HepG2 (cell line): ENCODE measurements around the gene CD300LB. TPM values are rescaled to one million over a fixed set of nuclear protein-coding genes. Genes with fewer than 3 reads are reported as not detected.

ENCODE experiments used
- polyA plus RNA-seq, 8 experiments: library from polyadenylated mRNA; depleted of rRNA in 3 of 8; stranded (reverse) in 7 of 8; unstranded in 1 of 8; fragments of >200 nt; fragmentation: Illumina TruSeq in 4 of 8; extraction: Trizol in 4 of 8; gene quantifications; 2 replicates each; pipeline versions ENCODE4 v1.2.1 to v1.2.3, GENCODE V29; 2011 to 2016; ENCODE audit warnings: low read depth in 4 of 8, missing spikeins in 1 of 8, mixed read lengths in 1 of 8; ENCODE audit not compliant: insufficient read depth in 1 of 8
- total RNA-seq, 5 experiments: library from RNA; depleted of rRNA; stranded (reverse); fragments of >200 nt; fragmentation: Illumina TruSeq; extraction: Trizol; gene quantifications; 2 replicates each; pipeline ENCODE4 v1.2.3, GENCODE V29; 2016; ENCODE audit warnings: low read depth in 1 of 5
- TF ChIP-seq, protein P1 (sequence below): sonication (generic); formaldehyde crosslinking; IDR thresholded peaks from one replicate; pipeline ENCODE4 v1.5.1; 2020; ENCODE audit warnings: mild to moderate bottlenecking, missing genetic modification reagents; ENCODE audit errors: not compliant biosample characterization
- TF ChIP-seq, protein P2 (sequence below): sonication (generic); formaldehyde crosslinking; IDR thresholded peaks from 2 replicates; pipeline ENCODE4 v1.4.0; 2020; ENCODE audit warnings: missing genetic modification reagents

The CD300LB gene
- total and polyA plus RNA-seq, 2 of the 13 experiments (the other 11 are each of a cell fraction or from before 2014, with no cell fraction given): not detected

- TF ChIP-seq, protein P1, sequence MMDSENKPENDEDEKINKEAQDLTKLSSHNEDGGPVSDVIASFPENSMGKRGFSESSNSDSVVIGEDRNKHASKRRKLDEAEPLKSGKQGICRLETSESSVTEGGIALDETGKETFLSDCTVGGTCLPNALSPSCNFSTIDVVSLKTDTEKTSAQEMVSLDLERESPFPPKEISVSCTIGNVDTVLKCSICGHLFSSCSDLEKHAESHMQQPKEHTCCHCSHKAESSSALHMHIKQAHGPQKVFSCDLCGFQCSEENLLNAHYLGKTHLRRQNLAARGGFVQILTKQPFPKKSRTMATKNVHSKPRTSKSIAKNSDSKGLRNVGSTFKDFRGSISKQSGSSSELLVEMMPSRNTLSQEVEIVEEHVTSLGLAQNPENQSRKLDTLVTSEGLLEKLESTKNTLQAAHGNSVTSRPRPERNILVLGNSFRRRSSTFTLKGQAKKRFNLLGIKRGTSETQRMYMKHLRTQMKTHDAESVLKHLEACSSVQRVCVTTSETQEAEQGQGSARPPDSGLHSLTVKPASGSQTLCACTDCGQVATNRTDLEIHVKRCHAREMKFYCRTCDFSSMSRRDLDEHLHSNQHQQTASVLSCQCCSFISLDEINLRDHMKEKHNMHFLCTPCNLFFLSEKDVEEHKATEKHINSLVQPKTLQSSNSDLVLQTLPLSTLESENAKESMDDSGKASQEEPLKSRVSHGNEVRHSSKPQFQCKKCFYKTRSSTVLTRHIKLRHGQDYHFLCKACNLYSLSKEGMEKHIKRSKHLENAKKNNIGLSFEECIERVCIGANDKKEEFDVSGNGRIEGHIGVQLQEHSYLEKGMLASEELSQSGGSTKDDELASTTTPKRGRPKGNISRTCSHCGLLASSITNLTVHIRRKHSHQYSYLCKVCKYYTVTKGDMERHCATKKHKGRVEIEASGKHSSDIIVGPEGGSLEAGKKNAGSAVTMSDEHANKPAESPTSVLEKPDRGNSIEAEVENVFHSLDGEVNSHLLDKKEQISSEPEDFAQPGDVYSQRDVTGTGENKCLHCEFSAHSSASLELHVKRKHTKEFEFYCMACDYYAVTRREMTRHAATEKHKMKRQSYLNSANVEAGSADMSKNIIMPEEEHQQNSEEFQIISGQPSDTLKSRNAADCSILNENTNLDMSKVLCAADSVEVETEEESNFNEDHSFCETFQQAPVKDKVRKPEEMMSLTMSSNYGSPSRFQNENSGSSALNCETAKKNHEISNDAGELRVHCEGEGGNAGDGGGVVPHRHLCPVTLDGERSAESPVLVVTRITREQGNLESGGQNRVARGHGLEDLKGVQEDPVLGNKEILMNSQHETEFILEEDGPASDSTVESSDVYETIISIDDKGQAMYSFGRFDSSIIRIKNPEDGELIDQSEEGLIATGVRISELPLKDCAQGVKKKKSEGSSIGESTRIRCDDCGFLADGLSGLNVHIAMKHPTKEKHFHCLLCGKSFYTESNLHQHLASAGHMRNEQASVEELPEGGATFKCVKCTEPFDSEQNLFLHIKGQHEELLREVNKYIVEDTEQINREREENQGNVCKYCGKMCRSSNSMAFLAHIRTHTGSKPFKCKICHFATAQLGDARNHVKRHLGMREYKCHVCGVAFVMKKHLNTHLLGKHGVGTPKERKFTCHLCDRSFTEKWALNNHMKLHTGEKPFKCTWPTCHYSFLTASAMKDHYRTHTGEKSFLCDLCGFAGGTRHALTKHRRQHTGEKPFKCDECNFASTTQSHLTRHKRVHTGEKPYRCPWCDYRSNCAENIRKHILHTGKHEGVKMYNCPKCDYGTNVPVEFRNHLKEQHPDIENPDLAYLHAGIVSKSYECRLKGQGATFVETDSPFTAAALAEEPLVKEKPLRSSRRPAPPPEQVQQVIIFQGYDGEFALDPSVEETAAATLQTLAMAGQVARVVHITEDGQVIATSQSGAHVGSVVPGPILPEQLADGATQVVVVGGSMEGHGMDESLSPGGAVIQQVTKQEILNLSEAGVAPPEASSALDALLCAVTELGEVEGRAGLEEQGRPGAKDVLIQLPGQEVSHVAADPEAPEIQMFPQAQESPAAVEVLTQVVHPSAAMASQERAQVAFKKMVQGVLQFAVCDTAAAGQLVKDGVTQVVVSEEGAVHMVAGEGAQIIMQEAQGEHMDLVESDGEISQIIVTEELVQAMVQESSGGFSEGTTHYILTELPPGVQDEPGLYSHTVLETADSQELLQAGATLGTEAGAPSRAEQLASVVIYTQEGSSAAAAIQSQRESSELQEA: no peak
- TF ChIP-seq, protein P2, sequence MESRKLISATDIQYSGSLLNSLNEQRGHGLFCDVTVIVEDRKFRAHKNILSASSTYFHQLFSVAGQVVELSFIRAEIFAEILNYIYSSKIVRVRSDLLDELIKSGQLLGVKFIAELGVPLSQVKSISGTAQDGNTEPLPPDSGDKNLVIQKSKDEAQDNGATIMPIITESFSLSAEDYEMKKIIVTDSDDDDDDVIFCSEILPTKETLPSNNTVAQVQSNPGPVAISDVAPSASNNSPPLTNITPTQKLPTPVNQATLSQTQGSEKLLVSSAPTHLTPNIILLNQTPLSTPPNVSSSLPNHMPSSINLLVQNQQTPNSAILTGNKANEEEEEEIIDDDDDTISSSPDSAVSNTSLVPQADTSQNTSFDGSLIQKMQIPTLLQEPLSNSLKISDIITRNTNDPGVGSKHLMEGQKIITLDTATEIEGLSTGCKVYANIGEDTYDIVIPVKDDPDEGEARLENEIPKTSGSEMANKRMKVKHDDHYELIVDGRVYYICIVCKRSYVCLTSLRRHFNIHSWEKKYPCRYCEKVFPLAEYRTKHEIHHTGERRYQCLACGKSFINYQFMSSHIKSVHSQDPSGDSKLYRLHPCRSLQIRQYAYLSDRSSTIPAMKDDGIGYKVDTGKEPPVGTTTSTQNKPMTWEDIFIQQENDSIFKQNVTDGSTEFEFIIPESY: no peak
- TF ChIP-seq, all 625 proteins: peak for 0
These were observed 30.3 kb upstream of the CD300LB start (continued) for GRCh38 chr17:74561586-74561985.
